Neural progenitor cell (in vitro differentiated cells): Measurements from ENCODE around the gene LRFN2. TPM values are rescaled to one million over a fixed set of nuclear protein-coding genes. Genes with fewer than 3 reads are reported as not detected.

Experiments used
- DNase-seq: peaks from one replicate; pipeline ENCODE4 v3.0.0-alpha.2; 2016; ENCODE audit warnings: low spot score
- H2AFZ ChIP-seq: fragments of 200-600 bp; sonication (generic); replicated peaks from 2 replicates; pipeline ENCODE4 v1.6.1; 2016; ENCODE audit warnings: antibody characterized with exemption
- H3F3A ChIP-seq: fragments of 200-600 bp; sonication (generic); 2 replicates; pipeline ENCODE4 v1.6.1; 2016; ENCODE audit warnings: antibody characterized with exemption, low read depth
- H3K27ac ChIP-seq: fragments of 200-600 bp; sonication (generic); 2 replicates; pipeline ENCODE4 v1.5.1; 2016; ENCODE audit warnings: mild to moderate bottlenecking
- H3K27me3 ChIP-seq: fragments of 200-600 bp; sonication (generic); 2 replicates; pipeline ENCODE4 v1.6.1; 2016; ENCODE audit warnings: mild to moderate bottlenecking, moderate library complexity
- H3K36me3 ChIP-seq: fragments of 200-600 bp; sonication (generic); 2 replicates; pipeline ENCODE4 v1.5.1; 2016
- H3K4me1 ChIP-seq: fragments of 200-600 bp; sonication (generic); 2 replicates; pipeline ENCODE4 v1.6.1; 2016; ENCODE audit warnings: mixed run types
- H3K4me2 ChIP-seq: fragments of 200-600 bp; sonication (generic); 2 replicates; pipeline ENCODE4 v1.6.1; 2016
- H3K4me3 ChIP-seq: fragments of 200-600 bp; sonication (generic); 2 replicates; pipeline ENCODE4 v1.5.1; 2016
- H3K79me2 ChIP-seq: fragments of 200-600 bp; sonication (generic); 2 replicates; pipeline ENCODE4 v1.6.1; 2016; ENCODE audit warnings: low read depth
- H3K9ac ChIP-seq: fragments of 200-600 bp; sonication (generic); 2 replicates; pipeline ENCODE4 v1.6.1; 2016
- H3K9me3 ChIP-seq: fragments of 200-600 bp; sonication (generic); 2 replicates; pipeline ENCODE4 v1.5.1; 2016; ENCODE audit warnings: low read depth
- H4K20me1 ChIP-seq: fragments of 200-600 bp; sonication (generic); 2 replicates; pipeline ENCODE4 v1.6.1; 2016; ENCODE audit warnings: low read depth
- H3K27ac Mint-ChIP-seq: 3 replicates; pipeline ENCODE4 v1.8.0; 2021; ENCODE audit warnings: mixed read lengths
- H3K27me3 Mint-ChIP-seq: 2 replicates; pipeline ENCODE4 v1.8.0; 2022; ENCODE audit warnings: low read depth, mild to moderate bottlenecking, inconsistent platforms, moderate library complexity, mixed read lengths; ENCODE audit not compliant: insufficient read depth
- H3K36me3 Mint-ChIP-seq: 3 replicates; pipeline ENCODE4 v1.8.0; 2021; ENCODE audit warnings: mixed read lengths
- H3K4me1 Mint-ChIP-seq: 3 replicates; pipeline ENCODE4 v1.8.0; 2021; ENCODE audit warnings: mixed read lengths
- H3K4me3 Mint-ChIP-seq: 3 replicates; pipeline ENCODE4 v1.8.0; 2021; ENCODE audit warnings: mild to moderate bottlenecking, moderate library complexity, mixed read lengths
- H3K9me3 Mint-ChIP-seq: 3 replicates; pipeline ENCODE4 v1.8.0; 2020; ENCODE audit warnings: mixed read lengths
- EZH2 ChIP-seq: fragments of 200-600 bp; sonication (generic); IDR thresholded peaks from 2 replicates; pipeline ENCODE4 v1.6.1; 2017; ENCODE audit warnings: antibody characterized with exemption, mild to moderate bottlenecking, moderate library complexity
- EZH2phosphoT487 ChIP-seq: fragments of 200-600 bp; sonication (generic); IDR thresholded peaks from 2 replicates; pipeline ENCODE4 v1.6.1; 2017; ENCODE audit warnings: antibody characterized with exemption
- total RNA-seq: library from RNA; depleted of rRNA; stranded (reverse); fragments of >200 nt; gene quantifications from 2 replicates; pipeline ENCODE4 v1.2.3, GENCODE V29; 2015; ENCODE audit warnings: low replicate concordance
- TF ChIP-seq, protein P1 (sequence below): fragments of 200-600 bp; sonication (generic); IDR thresholded peaks from 2 replicates; pipeline ENCODE4 v1.5.1; 2017; ENCODE audit warnings: antibody characterized with exemption, mild to moderate bottlenecking

The LRFN2 gene
- total RNA-seq, 1 donor from 2014 or later = not detected

DNA sequence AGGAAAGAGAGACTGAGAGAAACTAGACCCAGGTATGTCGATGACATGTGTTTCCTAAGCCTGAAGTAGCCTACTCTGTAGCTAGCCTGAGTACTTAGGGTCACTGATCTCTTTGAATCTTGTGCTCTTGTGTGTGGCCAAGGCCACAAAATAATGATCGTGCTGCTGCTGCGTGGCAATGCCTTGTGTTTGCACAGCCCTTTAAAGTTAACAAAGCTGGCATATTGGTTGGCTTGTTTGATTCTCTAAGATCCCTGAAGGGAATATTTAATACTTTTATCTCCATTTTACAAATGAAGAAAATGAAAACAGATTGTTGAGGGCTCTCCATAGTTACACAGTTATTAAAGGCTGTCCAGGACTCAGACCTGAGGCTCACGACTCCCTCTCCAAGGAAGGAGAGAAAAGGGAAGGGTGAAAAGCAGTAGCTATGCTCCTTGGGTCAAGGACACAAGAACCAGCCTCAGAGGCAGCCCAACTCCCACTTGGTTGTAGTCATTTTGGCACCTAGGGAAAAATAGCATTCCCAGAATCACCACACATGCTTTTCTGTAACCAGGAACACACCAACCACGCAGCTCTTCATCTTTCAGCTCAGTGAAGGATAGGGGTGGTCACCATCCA lies 130.7 kb downstream of the LRFN2 start:
- Mint-ChIP-seq H3K4me3 (no peak overlapping the region), H3K27ac (no peak overlapping the region), H3K9me3 (no peaks in the 10 kb centered on the region), H3K4me1 (no peaks in the 10 kb centered on the region), H3K27me3 (no peaks in the 10 kb centered on the region), H3K36me3 (no peaks in the 10 kb centered on the region)
- H4K20me1 ChIP-seq = no peaks in the 10 kb centered on the region
- no peaks in the 10 kb centered on the region for H3K79me2 ChIP-seq
- H3K4me1 ChIP-seq = no peaks in the 10 kb centered on the region
- no peak overlapping the region for H3K4me2 ChIP-seq
- H3K36me3 ChIP-seq = no peaks in the 10 kb centered on the region
- H3K27ac ChIP-seq = no peak overlapping the region
- no peak for DNase-seq
- no peaks in the 10 kb centered on the region for H3K27me3 ChIP-seq
- TF ChIP-seq EZH2 (no peak), EZH2phosphoT487 (no peak)
- TF ChIP-seq, protein P1, sequence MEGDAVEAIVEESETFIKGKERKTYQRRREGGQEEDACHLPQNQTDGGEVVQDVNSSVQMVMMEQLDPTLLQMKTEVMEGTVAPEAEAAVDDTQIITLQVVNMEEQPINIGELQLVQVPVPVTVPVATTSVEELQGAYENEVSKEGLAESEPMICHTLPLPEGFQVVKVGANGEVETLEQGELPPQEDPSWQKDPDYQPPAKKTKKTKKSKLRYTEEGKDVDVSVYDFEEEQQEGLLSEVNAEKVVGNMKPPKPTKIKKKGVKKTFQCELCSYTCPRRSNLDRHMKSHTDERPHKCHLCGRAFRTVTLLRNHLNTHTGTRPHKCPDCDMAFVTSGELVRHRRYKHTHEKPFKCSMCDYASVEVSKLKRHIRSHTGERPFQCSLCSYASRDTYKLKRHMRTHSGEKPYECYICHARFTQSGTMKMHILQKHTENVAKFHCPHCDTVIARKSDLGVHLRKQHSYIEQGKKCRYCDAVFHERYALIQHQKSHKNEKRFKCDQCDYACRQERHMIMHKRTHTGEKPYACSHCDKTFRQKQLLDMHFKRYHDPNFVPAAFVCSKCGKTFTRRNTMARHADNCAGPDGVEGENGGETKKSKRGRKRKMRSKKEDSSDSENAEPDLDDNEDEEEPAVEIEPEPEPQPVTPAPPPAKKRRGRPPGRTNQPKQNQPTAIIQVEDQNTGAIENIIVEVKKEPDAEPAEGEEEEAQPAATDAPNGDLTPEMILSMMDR = no peak
- no peaks in the 10 kb centered on the region for H3F3A ChIP-seq
- H2AFZ ChIP-seq = no peak overlapping the region
- H3K4me3 ChIP-seq = no peak overlapping the region
- no peaks in the 10 kb centered on the region for H3K9me3 ChIP-seq
- H3K9ac ChIP-seq = no peak overlapping the region

DNA sequence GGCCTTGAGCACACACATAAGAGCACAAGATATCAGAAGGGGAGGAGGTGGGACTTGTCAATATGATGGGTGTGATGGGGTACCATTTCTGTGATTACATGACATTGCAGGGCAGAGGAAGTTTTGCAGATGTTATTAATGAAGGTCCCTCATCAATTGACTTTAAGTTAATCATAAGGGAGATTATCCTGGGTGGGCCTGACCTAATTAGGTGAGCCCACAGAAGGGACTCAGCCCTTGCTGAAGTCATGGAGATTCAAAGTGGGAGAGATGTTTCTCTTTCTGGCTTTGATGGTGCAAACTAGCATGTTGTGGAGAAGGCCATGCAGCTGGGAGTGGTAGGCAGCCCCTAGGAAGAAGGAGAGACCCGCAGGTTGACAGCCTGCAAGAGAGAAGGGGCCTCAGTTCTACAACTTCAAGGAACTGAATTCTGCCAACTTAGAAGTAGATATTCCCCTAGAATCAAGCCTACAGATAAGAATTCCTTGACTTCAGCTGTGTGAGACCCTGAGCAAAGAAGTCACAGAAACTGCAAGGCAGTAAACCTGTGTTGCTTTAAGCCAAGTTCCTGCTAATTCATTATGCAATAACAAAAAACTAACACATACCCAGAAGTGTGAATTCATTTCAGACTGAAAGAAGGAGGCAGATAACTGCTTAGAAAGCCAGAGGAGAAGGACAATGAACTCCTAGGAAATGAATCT lies 131.3 kb downstream of the LRFN2 start:
- Histone ChIP-seq H3K9ac (no peak overlapping the region), H4K20me1 (no peaks in the 10 kb centered on the region), H3K4me1 (no peaks in the 10 kb centered on the region), H3K36me3 (no peaks in the 10 kb centered on the region), H3K79me2 (no peaks in the 10 kb centered on the region), H2AFZ (no peak overlapping the region), H3K27me3 (no peaks in the 10 kb centered on the region), H3K4me2 (no peak overlapping the region), H3K4me3 (no peak overlapping the region), H3K27ac (no peak overlapping the region), H3K9me3 (no peaks in the 10 kb centered on the region), H3F3A (no peaks in the 10 kb centered on the region)
- DNase-seq = no peak
- H3K27ac Mint-ChIP-seq = no peak overlapping the region
- no peaks in the 10 kb centered on the region for H3K4me1 Mint-ChIP-seq
- no peaks in the 10 kb centered on the region for H3K9me3 Mint-ChIP-seq
- H3K36me3 Mint-ChIP-seq = no peaks in the 10 kb centered on the region
- H3K27me3 Mint-ChIP-seq = no peaks in the 10 kb centered on the region
- TF ChIP-seq EZH2phosphoT487 (no peak), EZH2 (no peak)
- TF ChIP-seq, protein P1 = no peak
- no peak overlapping the region for H3K4me3 Mint-ChIP-seq

DNA sequence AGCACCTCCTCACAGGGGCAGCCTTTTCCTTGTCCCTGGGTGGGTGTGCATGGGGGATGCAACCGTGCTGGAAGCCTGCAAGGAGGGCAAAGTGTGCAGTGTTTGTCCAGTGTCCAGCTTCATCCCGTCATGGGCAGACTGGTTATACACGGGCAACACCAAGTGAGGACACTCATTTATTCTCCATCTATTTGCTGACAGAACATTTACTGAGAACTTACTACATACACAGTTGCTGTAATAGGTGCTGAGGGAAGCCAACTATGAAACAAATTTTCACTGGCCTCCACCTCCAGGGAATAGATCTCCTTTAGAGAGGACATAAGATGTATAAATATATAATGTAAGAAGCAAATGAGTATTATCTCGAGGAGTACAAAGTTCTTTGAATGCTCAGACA lies 136.7 kb downstream of the LRFN2 start:
- no peak overlapping the region for H3K4me3 Mint-ChIP-seq
- TF ChIP-seq, protein P1 = no peak
- TF ChIP-seq EZH2 (no peak), EZH2phosphoT487 (no peak)

More for the DNA sequence above, 136.7 kb downstream of the LRFN2 start:
- no peak overlapping the region for H3K4me3 ChIP-seq
- Mint-ChIP-seq H3K27me3 (no peaks in the 10 kb centered on the region), H3K4me1 (no peaks in the 10 kb centered on the region), H3K9me3 (no peaks in the 10 kb centered on the region), H3K36me3 (no peaks in the 10 kb centered on the region), H3K27ac (no peak overlapping the region)
- no peaks in the 10 kb centered on the region for H3K4me1 ChIP-seq
- no peaks in the 10 kb centered on the region for H3K36me3 ChIP-seq
- DNase-seq = no peak
- H2AFZ ChIP-seq = no peak overlapping the region
- H3F3A ChIP-seq = no peaks in the 10 kb centered on the region
- no peaks in the 10 kb centered on the region for H4K20me1 ChIP-seq
- no peaks in the 10 kb centered on the region for H3K9me3 ChIP-seq
- H3K9ac ChIP-seq = no peak overlapping the region
- no peak overlapping the region for H3K4me2 ChIP-seq
- H3K27me3 ChIP-seq = no peaks in the 10 kb centered on the region
- H3K79me2 ChIP-seq = no peaks in the 10 kb centered on the region
- no peak overlapping the region for H3K27ac ChIP-seq
